Endothelial cell of umbilical vein (primary cell): ENCODE data around the gene UPP1.

Source experiments
- CTCF ChIP-seq, 2 donors: IDR thresholded peaks; 1 replicate in 1 of 2; 2 replicates in 1 of 2; pipeline ENCODE4 v1.5.1; 2011; ENCODE audit warnings: low read length in 2 of 2, mild to moderate bottlenecking in 2 of 2, moderate library complexity in 2 of 2, control low read depth in 1 of 2, inconsistent platforms in 1 of 2, low read depth in 1 of 2; ENCODE audit not compliant: insufficient read depth in 1 of 2; ENCODE audit errors: extremely low read depth in 1 of 2
- EZH2 ChIP-seq: IDR thresholded peaks from 2 replicates; pipeline ENCODE4 v1.6.1; 2012; ENCODE audit warnings: borderline replicate concordance, low read depth, mild to moderate bottlenecking, moderate library complexity, low read length, inconsistent platforms; ENCODE audit not compliant: severe bottlenecking
- FOS ChIP-seq: IDR thresholded peaks from 2 replicates; pipeline ENCODE4 v1.6.1; 2011; ENCODE audit warnings: mild to moderate bottlenecking, low read length, moderate library complexity, borderline replicate concordance; ENCODE audit not compliant: insufficient read depth
- GATA2 ChIP-seq: IDR thresholded peaks from 2 replicates; pipeline ENCODE4 v1.7.0; 2011; ENCODE audit warnings: low read depth, mild to moderate bottlenecking, moderate library complexity, mixed read lengths, low read length; ENCODE audit not compliant: insufficient read length, insufficient read depth
- MAX ChIP-seq: IDR thresholded peaks from 2 replicates; pipeline ENCODE4 v1.6.1; 2011; ENCODE audit not compliant: insufficient read depth, insufficient read length
- MYC ChIP-seq: IDR thresholded peaks from one replicate; pipeline ENCODE4 v1.6.1; 2011; ENCODE audit warnings: mild to moderate bottlenecking, low read depth, low read length
- POLR2A ChIP-seq: IDR thresholded peaks from 2 replicates; pipeline ENCODE4 v1.6.1; 2012; ENCODE audit warnings: low read depth, mild to moderate bottlenecking, control low read depth, low read length
- POLR2AphosphoS5 ChIP-seq: IDR thresholded peaks from 2 replicates; pipeline ENCODE4 v1.6.1; 2012; ENCODE audit warnings: low read depth, mild to moderate bottlenecking, control low read depth, low read length, moderate library complexity; ENCODE audit not compliant: insufficient read depth

GRCh38 chr7:48067475-48067874, 21.6 kb upstream of the UPP1 start:
- TF ChIP-seq POLR2A (no peak), CTCF (IDR thresholded peaks at IDR 0.05; ENCODE audit: extremely low read depth in 1 of 2, insufficient read depth in 1 of 2, low read depth in 1 of 2, low read length in 2 of 2) (no peak), FOS (no peak), MYC (no peak), EZH2 (no peak), MAX (no peak), POLR2AphosphoS5 (no peak), GATA2 (no peak)
